ENCODE results near the gene SLC26A11.
"Not testable (repeated sequence)": the region's sequence is repeated elsewhere in the genome, so short reads cannot be mapped to it uniquely, and the experiment has no call there.

SLC26A11 gene

DNA sequence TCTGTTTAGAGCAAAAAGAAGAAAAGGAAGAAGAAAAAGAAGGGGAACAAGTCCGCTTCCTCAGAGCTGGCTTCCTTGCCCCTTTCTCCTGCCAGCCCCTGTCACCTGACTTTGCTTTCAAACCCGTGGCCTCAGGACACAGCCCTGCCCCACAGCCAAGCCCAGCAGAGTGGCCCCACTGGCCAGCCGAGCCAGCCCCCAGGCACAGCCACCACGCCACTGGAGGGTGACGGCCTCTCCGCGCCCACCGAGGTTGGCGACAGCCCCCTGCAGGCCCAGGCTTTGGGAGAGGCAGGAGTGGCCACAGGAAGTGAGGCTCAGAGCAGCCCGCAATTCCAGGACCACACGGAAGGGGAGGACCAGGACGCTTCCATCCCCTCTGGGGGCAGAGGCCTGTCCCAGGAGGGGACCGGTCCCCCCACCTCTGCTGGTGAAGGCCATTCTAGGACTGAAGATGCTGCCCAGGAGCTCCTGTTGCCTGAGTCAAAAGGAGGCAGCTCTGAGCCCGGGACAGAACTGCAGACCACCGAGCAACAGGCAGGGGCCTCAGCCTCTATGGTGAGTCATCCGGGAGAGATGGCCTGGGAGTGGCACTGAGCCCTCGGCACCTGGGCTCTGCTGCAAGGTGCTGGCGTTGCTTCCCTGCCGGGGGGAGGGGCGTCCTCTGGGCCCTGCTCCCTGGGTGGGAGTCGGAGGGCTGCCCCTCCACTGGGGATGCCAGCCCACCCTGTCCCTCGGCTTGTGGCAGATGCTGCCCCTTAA lies 67.8 kb downstream of the SLC26A11 start:
- FAIRE-seq = no peak

DNA sequence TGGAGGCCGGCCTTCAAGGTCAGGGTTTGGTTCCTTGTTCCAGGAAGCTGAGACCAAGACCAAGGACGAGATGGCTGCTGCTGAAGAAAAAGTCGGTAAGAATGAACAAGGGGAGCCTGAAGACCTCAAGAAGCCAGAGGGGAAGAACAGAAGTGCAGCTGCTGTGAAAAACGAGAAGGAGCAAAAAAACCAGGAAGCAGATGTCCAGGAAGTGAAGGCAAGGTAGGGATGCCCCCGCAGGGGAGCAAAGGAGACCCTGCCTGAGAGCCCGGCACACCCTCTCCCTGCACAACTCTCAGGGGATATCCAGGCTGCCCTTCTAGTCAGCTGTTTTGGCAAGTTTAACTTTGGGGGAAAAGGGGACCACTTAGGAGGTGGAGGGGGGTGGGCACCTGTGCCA lies 69.4 kb downstream of the SLC26A11 start:
- no peak for FAIRE-seq

DNA sequence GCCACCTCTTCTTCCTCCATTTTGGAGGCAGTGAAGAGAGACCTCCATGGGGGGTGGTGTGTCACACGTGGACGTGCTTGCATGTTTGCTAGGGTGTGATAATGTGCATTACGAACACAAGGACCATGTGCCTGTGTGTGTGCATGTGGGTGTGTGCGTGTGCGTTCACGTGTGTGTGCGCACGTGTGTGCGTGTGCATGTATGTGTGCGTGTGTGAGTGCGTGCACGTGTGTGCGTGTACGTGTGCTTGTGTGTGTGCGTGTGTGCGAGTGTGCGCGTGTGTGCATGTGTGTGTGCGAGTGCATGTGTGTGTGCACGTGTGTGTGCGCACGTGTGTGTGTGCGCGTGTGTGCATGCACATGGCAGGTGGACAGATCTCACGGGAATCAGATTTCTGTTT lies 69.9 kb downstream of the SLC26A11 start:
- no peak for FAIRE-seq

DNA sequence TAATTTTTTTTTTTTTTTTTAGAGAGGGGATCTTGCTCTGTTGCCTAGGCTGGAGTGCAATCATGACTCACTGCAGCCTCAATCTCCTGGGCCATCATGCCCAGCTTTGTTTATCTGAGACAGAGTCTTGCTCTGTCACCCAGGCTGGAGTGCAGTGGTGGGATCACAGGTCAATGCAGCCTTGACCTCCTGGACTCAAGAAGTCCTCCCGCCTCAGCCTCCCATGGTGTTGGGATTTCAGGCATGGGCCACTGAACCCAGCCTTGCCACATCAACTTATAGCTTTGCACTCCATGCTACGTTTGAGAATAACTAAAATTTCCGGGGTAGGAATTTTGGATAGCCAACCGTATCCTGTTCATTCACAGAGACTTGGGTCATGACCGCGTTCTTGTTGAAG lies 71.0 kb downstream of the SLC26A11 start:
- no peak for FAIRE-seq

DNA sequence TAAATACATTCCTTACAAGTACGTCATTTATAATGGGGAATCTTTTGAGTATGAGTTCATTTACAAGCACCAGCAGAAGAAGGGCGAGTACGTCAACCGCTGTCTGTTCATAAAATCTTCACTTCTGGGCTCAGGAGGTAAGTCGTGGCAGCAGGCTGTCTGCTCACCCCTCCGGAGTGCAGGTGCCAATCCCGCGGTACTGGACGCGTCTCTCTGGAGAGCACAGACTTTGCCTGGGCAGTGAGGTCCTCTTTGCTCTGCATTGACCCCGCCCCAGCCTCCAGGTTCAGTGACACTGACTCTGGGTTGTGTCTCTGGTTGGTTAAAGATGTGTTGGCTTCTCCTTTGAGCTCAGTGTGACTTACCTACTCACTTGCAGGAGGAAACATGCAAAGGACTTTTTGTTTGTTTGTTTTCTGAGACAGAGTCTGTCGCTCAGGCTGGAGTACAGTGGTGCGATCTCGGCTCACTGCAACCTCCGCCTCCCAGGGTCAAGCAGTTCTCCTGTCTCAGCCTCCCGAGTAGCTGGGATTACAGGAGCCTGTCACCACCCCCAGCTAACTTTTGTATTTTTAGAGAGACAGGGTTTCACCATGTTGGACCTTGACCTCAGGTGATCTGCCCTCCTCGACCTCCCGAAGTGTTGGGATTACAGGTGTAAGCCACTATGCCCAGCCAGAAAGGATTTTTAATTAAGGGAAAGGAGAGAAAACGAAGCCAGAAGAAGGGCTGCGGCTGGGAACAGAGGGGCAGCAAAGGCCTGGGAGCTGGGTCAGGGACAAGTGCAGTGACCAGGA lies 71.7 kb downstream of the SLC26A11 start:
- FAIRE-seq = no peak

DNA sequence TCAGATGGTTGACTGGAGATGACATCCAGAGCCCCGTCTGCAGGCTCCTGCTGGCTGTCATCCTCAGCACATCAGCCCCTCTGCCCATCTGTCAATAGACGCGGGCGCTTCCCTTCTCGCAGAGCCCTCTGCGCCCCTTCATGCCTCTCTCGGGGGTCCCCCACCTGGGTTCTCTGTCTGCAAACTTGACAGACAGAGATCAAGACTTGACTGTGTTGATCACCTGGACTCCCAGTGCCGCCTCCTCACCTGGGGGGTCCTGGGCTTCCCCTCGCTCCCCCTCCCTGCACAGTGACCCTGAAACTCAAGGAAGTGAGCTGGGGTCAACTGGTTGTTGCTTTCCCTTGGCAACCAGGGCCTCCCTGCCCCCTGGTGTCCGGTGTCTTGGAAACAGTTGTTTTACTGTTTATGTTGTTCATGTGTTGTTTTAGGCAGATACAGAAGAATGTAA lies 72.3 kb downstream of the SLC26A11 start:
- FAIRE-seq = no peak

DNA sequence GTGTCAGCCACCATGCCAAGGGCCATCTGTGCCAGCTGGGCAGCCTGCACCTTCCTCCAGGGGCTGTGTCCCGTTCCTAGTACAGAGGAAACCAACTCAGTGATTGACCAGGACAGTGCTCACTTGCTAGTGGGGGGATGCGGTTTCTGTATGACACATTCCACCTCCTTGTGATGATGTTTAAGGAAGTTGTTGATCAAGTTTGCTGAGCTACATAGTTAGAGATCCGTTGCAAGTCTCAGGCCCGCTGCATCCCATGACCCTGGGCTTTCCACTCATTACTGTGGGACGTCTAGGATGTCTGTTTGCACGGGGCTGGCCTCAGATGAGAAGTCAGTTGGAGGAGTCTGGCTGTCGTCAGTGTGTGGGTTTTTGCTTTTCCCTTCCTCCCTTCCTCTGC lies 74.0 kb downstream of the SLC26A11 start:
- no peak for FAIRE-seq

DNA sequence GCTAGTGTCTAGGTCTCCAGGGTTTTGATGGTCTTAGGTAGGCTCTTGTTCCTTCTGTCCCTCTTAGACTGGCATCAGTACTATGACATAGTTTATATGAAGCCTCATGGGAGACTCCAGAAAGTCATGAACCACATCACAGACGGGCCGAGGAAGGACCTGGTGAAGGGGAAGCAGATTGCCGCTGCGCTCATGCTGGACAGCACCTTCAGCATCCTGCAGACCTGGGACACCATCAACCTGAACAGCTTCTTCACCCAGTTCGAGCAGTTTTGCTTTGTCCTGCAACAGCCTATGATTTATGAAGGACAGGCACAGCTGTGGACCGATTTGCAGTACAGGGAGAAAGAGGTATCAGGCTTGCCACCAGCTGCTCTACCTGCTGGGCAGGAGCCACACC lies 74.4 kb downstream of the SLC26A11 start:
- no peak for FAIRE-seq

DNA sequence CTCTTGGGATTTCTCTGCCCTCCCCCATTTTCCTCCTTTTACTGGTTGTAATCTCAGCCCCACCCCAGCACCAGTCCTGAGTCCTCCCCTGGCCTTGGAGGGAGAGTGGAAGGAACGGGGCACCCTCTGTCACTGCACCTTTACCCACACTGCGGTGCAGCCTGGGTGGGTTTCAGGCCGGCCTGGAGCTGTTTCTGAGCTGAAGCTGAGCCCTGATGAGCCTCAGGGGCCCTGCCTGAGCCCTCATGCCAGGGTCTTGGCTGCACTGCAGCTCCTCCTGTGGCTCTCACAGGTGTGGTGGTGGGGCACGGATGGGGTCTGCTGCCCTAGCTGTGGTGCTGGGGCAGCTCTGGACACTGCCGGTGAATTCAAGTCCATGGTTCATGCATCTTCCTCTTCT lies 74.9 kb downstream of the SLC26A11 start:
- FAIRE-seq = no peak

DNA sequence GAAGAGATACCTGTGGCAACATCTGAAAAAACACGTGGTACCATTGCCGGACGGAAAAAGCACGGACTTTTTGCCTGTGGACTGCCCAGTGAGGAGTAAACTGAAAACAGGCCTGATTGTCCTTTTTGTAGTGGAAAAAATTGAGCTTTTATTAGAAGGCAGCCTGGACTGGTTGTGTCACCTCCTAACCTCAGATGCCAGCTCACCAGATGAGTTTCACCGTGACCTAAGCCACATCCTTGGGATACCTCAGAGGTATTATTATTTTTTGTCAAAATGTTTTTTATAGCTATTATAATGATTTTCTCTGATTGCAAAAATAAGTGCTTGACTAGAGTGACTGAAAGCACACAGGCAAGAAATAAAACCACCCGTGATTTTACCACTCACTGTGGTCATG lies 75.3 kb downstream of the SLC26A11 start:
- no peak for FAIRE-seq

DNA sequence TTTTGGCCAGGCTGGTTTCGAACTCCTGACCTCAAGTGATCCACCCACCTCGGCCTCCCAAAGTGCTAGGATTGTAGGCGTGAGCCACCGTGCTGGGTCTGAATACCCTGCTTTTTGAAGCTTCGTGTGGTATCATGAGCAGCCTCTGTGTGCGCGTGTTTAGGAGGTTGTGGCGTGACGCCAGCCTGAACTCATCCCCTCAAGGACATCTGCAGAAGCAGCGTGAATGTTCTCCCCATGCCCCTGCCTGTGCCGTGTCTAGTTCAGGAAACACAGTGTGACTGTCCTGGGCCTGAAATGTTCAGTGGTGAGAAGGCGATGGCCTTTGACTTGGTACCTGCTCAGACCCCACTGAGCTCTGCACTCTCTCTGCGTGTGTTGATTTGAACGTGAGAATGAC lies 76.0 kb downstream of the SLC26A11 start:
- no peak for FAIRE-seq

DNA sequence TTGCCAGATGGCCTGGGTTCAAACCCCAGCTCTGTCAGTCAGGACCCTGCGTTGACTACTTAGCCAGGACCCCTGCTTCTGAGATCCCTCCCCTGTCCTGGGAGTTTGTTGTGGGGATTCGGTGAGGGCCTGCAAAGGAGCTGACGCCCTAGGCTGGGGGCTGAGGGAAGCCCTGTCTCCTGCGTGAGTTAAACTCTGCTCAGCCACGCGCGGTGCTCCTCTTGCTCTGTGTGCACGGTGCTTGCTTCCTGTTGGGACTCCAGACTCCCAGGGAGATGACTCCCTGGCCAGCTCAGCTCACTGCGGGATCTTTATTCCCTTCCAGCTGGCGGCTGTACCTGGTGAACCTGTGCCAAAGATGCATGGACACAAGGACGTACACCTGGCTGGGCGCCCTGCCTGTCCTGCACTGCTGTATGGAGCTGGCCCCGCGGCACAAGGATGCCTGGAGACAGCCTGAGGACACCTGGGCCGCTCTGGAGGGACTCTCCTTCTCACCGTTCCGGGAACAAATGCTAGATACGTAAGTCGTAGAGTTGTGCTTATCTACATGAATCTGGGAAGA lies 77.9 kb downstream of the SLC26A11 start:
- no peak for FAIRE-seq

DNA sequence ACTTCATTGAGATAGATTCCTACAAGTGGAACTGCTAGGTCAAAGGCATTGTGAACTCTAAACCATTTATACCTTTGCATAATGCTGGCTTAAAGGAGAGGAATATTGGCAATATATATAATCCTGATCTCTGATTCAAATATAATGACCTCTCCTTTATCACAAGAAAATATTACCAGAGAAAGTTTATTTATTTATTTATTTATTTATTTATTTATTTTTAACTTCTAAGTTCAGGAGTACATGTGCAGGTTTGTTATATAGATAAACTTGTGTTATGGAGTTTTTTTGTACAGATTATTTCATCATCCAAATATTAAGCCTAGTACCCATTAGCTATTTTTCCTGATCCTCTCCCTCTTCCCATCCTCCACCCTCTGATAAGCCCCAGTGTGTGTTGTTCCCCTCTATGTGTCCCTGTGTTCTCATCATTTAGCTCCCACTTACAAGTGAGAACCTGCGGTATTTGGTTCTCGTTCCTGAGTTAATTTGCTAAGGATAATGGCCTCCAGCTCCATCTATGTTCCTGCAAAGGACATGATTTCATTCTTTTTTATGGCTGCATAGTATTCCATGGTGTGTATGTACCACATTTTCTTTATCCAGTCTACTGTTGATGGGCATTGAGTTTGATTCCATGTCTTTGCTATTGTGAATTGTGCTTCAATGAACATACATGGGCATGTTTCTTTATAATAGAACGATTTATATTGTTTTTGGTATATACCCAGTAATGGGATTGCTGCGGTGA lies 79.3 kb downstream of the SLC26A11 start:
- FAIRE-seq = not testable (repeated sequence)

DNA sequence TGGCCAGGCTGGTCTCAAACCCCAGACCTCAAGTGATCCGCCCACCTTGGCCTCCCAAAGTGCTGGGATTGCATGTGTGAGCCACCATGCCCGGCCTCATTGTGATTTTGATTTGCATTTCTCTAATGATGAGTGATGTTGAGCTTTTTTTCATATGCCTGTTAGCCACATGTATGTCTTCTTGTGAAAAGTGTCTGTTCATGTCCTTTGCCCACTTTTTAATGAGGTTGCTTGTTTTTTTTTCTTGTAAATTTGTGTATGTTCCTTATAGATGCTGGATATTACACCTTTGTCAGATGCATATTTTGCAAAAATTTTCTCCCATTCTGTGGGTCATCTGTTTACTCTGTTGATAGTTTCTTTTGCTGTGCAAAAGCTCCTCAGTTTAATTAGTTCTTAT lies 80.5 kb downstream of the SLC26A11 start:
- not testable (repeated sequence) for FAIRE-seq

Measured in A204.1 (cell line).